Measurements from ENCODE around the gene ARHGAP45.

- TF ChIP-seq POLR2A (IDR thresholded peaks at IDR 0.05) (no peak), CTCF (IDR thresholded peaks at IDR 0.05 in 4 of 5, conservative IDR thresholded peaks at IDR 0.05 in 1 of 5) (no peak)
Measured at GRCh38 chr19:1126984-1127760, 60.2 kb downstream of the ARHGAP45 start.

Data from gastrocnemius medialis (tissue), 4 donors.